CD4-positive, alpha-beta T cell (primary cell): ENCODE data around the gene GABRR3. TPM values are rescaled to one million over a fixed set of nuclear protein-coding genes. Genes with fewer than 3 reads are reported as not detected.

Experiments
- ATAC-seq: fragments of 200-7000 bp; cut with Tn5 transposase; one replicate; pipeline ENCODE4 v1.10.0; 2022; ENCODE audit warnings: mild to moderate bottlenecking; ENCODE audit not compliant: poor library complexity
- CTCF ChIA-PET: fragments of 350-600 bp; sonication (Branson Sonifier 250); formaldehyde crosslinking; loops from one replicate; lab custom pipeline; 2021; ENCODE audit warnings: antibody characterized with exemption, inconsistent platforms; lab: Charles Lee
- POLR2A ChIA-PET: fragments of 350-600 bp; sonication (Branson Sonifier 250); formaldehyde crosslinking; loops from one replicate; lab custom pipeline; 2021; ENCODE audit warnings: antibody characterized with exemption, inconsistent platforms; lab: Charles Lee
- DNase-seq, 14 experiments: peaks; one replicate each; pipeline ENCODE4 v3.0.0-alpha.2; 2013 to 2020; ENCODE audit warnings: mixed read lengths in 2 of 14
- H3K27ac ChIP-seq, 2 donors: one replicate each; pipeline versions ENCODE4 v1.5.1 to v1.7.0; 2013; ENCODE audit warnings: low read length in 2 of 2, low read depth in 1 of 2, mild to moderate bottlenecking in 1 of 2
- H3K27me3 ChIP-seq, 2 experiments: 1 replicate in 1 of 2; 2 replicates in 1 of 2; pipeline versions ENCODE4 v1.6.1 to v1.7.0; 2013; ENCODE audit warnings: low read length in 2 of 2, control low read depth in 1 of 2, mild to moderate bottlenecking in 1 of 2, moderate library complexity in 1 of 2; ENCODE audit not compliant: insufficient read depth in 2 of 2, control insufficient read depth in 1 of 2
- H3K36me3 ChIP-seq: one replicate; pipeline ENCODE4 v1.6.1; 2013; ENCODE audit warnings: low read length, control low read depth; ENCODE audit not compliant: insufficient read depth
- H3K4me1 ChIP-seq: one replicate; pipeline ENCODE4 v1.6.1; 2013; ENCODE audit warnings: low read length, control low read depth; ENCODE audit not compliant: insufficient read depth
- H3K4me3 ChIP-seq: one replicate; pipeline ENCODE4 v1.5.1; 2013; ENCODE audit warnings: mild to moderate bottlenecking, low read length, moderate library complexity
- H3K9me3 ChIP-seq, 2 experiments: 1 replicate in 1 of 2; 2 replicates in 1 of 2; pipeline versions ENCODE4 v1.6.1 to v1.7.0; 2013; ENCODE audit warnings: low read length in 2 of 2, mild to moderate bottlenecking in 2 of 2, control low read depth in 1 of 2, moderate library complexity in 1 of 2; ENCODE audit not compliant: control insufficient read depth in 1 of 2, insufficient read depth in 1 of 2
- H3K27ac Mint-ChIP-seq: one replicate; pipeline ENCODE4 v1.8.0; 2020; ENCODE audit warnings: mixed read lengths
- H3K27me3 Mint-ChIP-seq: one replicate; pipeline ENCODE4 v1.8.0; 2021; ENCODE audit warnings: mixed read lengths
- H3K36me3 Mint-ChIP-seq: one replicate; pipeline ENCODE4 v1.8.0; 2021; ENCODE audit warnings: low read depth, mixed read lengths
- H3K4me1 Mint-ChIP-seq: one replicate; pipeline ENCODE4 v1.8.0; 2021; ENCODE audit warnings: low read depth, mixed read lengths
- H3K4me3 Mint-ChIP-seq: one replicate; pipeline ENCODE4 v1.8.0; 2020; ENCODE audit warnings: mild to moderate bottlenecking, mixed read lengths
- H3K9me3 Mint-ChIP-seq: one replicate; pipeline ENCODE4 v1.8.0; 2020; ENCODE audit warnings: mixed read lengths
- intact Hi-C, 2 experiments: fragments of 100-400 bp; cut with DNase I in 1 of 2; cut with micrococcal nuclease in 1 of 2; formaldehyde crosslinking; loops; one replicate each; pipeline versions ENCODE4 v1.15.1 to v1.9.0; 2023 to 2025; cut with DNase I, micrococcal nuclease
- total RNA-seq, 174 experiments: library from RNA in 2 of 174; stranded (reverse) in 2 of 174; gene quantifications; one replicate each; pipeline ENCODE4 v1.2.3 and lab custom pipeline; 2021 to 2026
- TF ChIP-seq, protein P1 (sequence below): fragments of 200-600 bp; IDR thresholded peaks from one replicate; pipeline ENCODE4 v1.8.0; 2022; ENCODE audit warnings: antibody characterized with exemption, mild to moderate bottlenecking

Gene GABRR3
- total RNA-seq, 2 experiments from 2014 or later = not detected

DNA sequence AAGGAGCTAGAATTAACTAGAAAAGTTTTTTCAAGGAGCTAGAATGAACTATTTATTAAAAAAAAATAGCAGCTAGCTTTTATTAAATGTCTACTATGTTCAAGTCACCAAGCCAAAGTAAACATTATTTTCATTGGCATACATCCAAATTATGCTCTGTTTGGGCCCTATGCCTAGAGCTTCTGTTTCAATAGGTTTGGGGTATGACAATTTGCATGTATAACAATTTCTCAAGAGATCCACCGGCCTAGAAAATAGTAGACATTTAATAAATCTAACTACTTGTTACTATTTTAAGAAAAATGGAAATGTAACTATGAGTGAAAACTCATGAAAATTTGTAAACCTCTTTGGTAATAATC lies 8.0 kb downstream of the GABRR3 start:
- Histone ChIP-seq H3K27ac (no peak overlapping the region), H3K36me3 (no peaks in the 10 kb centered on the region), H3K4me3 (no peak overlapping the region), H3K4me1 (peaks cover 19% of the 10 kb centered on the region), H3K9me3 (no peaks in the 10 kb centered on the region), H3K27me3 (no peaks in the 10 kb centered on the region)
- no peak overlapping the region for H3K27ac Mint-ChIP-seq
- TF ChIP-seq, protein P1, sequence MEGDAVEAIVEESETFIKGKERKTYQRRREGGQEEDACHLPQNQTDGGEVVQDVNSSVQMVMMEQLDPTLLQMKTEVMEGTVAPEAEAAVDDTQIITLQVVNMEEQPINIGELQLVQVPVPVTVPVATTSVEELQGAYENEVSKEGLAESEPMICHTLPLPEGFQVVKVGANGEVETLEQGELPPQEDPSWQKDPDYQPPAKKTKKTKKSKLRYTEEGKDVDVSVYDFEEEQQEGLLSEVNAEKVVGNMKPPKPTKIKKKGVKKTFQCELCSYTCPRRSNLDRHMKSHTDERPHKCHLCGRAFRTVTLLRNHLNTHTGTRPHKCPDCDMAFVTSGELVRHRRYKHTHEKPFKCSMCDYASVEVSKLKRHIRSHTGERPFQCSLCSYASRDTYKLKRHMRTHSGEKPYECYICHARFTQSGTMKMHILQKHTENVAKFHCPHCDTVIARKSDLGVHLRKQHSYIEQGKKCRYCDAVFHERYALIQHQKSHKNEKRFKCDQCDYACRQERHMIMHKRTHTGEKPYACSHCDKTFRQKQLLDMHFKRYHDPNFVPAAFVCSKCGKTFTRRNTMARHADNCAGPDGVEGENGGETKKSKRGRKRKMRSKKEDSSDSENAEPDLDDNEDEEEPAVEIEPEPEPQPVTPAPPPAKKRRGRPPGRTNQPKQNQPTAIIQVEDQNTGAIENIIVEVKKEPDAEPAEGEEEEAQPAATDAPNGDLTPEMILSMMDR = no peak
- no peak for DNase-seq
- peaks cover 3% of the 10 kb centered on the region for H3K27me3 Mint-ChIP-seq
- intact Hi-C loops = loop anchor here in 1 of 2 experiments (10.0 kb wide), 1 partner anchor 142 kb away; no protein-coding TSS in a partner anchor
- no peak overlapping the region for H3K4me3 Mint-ChIP-seq
- POLR2A ChIA-PET = interaction anchor here (1.8 kb wide), 1 partner anchor 205 kb away, joined by 8 read pairs; the partner anchor contains the start of gene CRYBG3
- no peaks in the 10 kb centered on the region for H3K9me3 Mint-ChIP-seq
- CTCF ChIA-PET = no interaction called here
- no peak for ATAC-seq
- peaks cover 29% of the 10 kb centered on the region for H3K4me1 Mint-ChIP-seq
- H3K36me3 Mint-ChIP-seq = no peaks in the 10 kb centered on the region

DNA sequence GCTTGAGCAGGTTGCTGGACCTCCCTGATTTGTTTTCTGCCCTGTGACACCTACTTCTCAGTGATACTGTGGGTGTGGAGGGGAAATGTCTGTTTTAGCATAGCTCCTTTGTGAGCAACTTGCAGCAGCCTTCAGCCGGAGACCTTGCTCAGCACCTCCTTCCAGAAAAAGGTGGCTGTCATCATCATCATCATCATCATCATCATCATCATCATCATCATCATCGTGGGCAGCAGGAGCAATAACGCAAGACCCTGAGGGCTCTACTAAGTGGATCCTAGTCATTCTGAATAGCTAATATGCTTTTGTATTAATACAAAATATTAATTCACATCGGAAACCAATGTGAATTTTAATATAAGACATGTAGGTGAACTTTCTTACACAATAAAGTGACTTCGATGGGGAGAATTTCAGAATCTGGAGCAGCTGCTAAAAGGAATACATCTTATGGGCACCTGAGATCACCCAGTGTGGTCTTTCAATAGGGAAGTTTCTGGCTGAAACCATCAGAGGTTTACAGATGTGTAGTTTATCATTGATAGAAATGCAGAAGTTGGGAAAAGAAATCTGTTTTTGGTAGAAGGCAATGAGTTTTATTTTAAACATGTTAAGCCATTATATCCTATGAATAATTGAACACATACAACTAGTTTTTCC lies 8.6 kb downstream of the GABRR3 start:
- intact Hi-C loops = loop anchor here in 1 of 2 experiments (10.0 kb wide), 1 partner anchor 142 kb away; no protein-coding TSS in a partner anchor
- H3K4me1 ChIP-seq = peaks cover 19% of the 10 kb centered on the region
- no peak for DNase-seq
- H3K27me3 ChIP-seq = no peaks in the 10 kb centered on the region
- CTCF ChIA-PET = no interaction called here
- no peaks in the 10 kb centered on the region for H3K9me3 ChIP-seq
- Mint-ChIP-seq H3K27ac (no peak overlapping the region), H3K36me3 (no peaks in the 10 kb centered on the region), H3K27me3 (peaks cover 3% of the 10 kb centered on the region), H3K4me1 (peaks cover 29% of the 10 kb centered on the region), H3K9me3 (no peaks in the 10 kb centered on the region), H3K4me3 (no peak overlapping the region)
- H3K4me3 ChIP-seq = no peak overlapping the region
- POLR2A ChIA-PET = interaction anchor here (1.8 kb wide), 1 partner anchor 205 kb away, joined by 8 read pairs; the partner anchor contains the start of gene CRYBG3
- no peak overlapping the region for H3K27ac ChIP-seq
- TF ChIP-seq, protein P1 = no peak
- no peaks in the 10 kb centered on the region for H3K36me3 ChIP-seq
- no peak for ATAC-seq

DNA sequence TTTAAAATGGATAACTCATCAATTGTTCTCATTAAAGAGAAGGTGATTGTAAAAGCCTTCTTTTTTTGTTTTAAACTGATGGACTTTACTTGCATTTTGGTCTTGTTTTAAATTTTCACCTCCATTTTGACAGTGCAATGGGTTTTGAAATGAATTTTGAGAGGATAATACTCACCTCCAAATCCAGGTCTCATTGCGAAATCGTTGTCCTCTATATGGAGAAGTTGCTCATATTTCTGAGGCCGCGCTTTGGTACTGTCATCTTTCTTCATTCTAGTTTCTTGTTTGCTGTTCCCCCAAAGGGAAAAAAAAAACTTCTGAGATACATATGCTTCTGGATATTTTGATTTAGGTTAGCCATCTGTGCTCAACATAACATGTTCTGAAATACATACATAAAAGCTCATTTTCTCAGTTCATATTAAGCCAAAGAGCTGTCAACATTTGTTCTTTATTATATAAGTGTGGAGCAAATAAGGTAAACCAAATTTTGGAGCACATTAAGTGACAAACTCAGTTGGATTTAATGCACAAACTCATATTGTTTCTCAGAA lies 9.6 kb downstream of the GABRR3 start:
- TF ChIP-seq, protein P1 = no peak
- peaks cover 29% of the 10 kb centered on the region for H3K4me1 Mint-ChIP-seq
- H3K9me3 Mint-ChIP-seq = no peaks in the 10 kb centered on the region
- no peaks in the 10 kb centered on the region for H3K36me3 ChIP-seq
- H3K4me1 ChIP-seq = peaks cover 19% of the 10 kb centered on the region
- no peak overlapping the region for H3K4me3 ChIP-seq
- H3K27ac Mint-ChIP-seq = no peak overlapping the region
- H3K27me3 Mint-ChIP-seq = peaks cover 3% of the 10 kb centered on the region
- H3K36me3 Mint-ChIP-seq = no peaks in the 10 kb centered on the region
- no peaks in the 10 kb centered on the region for H3K27me3 ChIP-seq
- no peak overlapping the region for H3K4me3 Mint-ChIP-seq
- no peak overlapping the region for H3K27ac ChIP-seq
- ATAC-seq (no peak), DNase-seq (no peak)
- ChIA-PET CTCF (interaction anchor here (0.8 kb wide), 1 partner anchor 14 kb away, joined by 3 read pairs; no protein-coding TSS in a partner anchor), POLR2A (interaction anchor here (0.6 to 1.8 kb wide), 2 partner anchors 204 to 480 kb away, joined by 3 to 8 read pairs; partner anchors contain the start of gene CRYBG3)
- intact Hi-C loops = loop anchor here in 1 of 2 experiments (10.0 kb wide), 1 partner anchor 141 kb away; no protein-coding TSS in a partner anchor
- H3K9me3 ChIP-seq = no peaks in the 10 kb centered on the region
